ENCODE measurements around the gene ITFG2. TPM values are rescaled to one million over a fixed set of nuclear protein-coding genes. Genes with fewer than 3 reads are reported as not detected.

ITFG2 gene
- total and polyA plus RNA-seq, 2 donors (not counting 3 experiments of a cell fraction or from before 2014, with no cell fraction given), result 25.0 to 31.9 TPM

DNA sequence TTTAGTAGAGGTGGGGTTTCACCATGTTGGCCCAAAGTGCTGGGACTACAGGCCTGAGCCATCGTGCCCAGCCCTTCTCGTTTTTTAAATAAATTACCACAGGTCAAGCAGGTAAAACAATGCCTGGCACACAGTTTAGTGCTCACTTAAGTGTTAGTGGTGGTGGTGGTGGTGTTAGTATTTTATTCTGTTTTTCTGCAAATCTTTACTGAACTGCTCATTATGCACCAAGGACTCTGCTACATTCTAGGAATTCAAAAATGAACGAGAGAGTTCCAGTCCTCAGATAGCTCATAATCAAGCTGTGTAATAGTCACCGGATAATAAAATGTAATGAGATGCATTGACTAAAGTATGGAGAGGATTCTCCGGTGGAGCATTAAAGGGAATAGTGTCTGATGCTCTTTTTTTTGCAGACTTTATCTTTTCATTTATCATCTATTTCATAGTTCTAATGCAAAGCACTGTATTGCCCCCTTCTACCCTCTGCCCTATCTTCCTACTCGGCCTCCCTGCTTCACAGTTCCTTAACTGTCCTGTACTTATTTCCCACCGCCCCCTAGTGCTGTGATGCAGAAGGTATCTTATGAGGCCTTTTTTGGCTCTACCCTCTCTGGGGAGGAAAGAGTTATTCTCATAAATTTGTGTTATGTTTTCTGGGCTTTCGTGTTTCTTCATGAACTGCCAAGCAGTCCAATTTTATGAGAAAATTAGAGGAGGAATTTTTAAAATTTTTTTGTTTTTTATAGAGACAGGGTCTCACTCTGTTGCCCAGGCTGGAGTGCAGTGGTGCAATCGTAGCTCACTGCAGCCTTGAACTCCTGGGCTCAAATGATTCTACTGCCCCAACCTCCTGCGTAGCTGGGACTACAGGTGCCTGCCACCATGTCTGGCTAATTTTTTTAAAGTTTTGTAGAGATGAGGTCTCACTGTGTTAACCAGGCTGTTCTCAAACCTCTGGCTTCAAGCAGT is 1.0 kb downstream of the ITFG2 start:
- intact Hi-C loops (cut with micrococcal nuclease), result loop anchor here (2.0 kb wide), 1 partner anchor 73 kb away; no protein-coding TSS in a partner anchor
- no peaks in the 10 kb centered on the region for H3K27me3 ChIP-seq (ENCODE audit: control insufficient read depth in 2 of 2, insufficient read depth in 2 of 2, low read length in 2 of 2)
- BruUV-seq (replicated peaks), result no TSS peak
- TF ChIP-seq CTCF (IDR thresholded peaks at IDR 0.05; ENCODE audit: extremely low read depth in 1 of 2, insufficient read depth in 1 of 2, low read depth in 1 of 2, low read length in 2 of 2) (peak; percentile 62 to 65), EZH2 (IDR thresholded peaks at IDR 0.05; ENCODE audit: borderline replicate concordance, low read depth, low read length, severe bottlenecking) (no peak)
- no peaks in the 10 kb centered on the region for H3K9me1 ChIP-seq (replicated peaks; ENCODE audit: control insufficient read depth, extremely low read depth, insufficient read depth, low read length)
- peaks cover 12% of the 10 kb centered on the region for H3K79me2 ChIP-seq (ENCODE audit: control insufficient read depth, insufficient read depth, low read length)
- peaks cover 0 to 8% of the 10 kb centered on the region in 2 experiments for H3K36me3 ChIP-seq (ENCODE audit: control insufficient read depth in 2 of 2, extremely low read depth in 1 of 2, insufficient read depth in 2 of 2, low read length in 2 of 2)
- H3K4me3 ChIP-seq (replicated peaks in 1 of 3; ENCODE audit: insufficient read depth in 1 of 3, low read depth in 1 of 3, low read length in 3 of 3), result peak overlapping the region; percentile 58 to 94 (median 71)
- H3K4me2 ChIP-seq (ENCODE audit: insufficient read depth, low read length), result peak overlapping the region; percentile 98
- peak overlapping the region; percentile 57 for H3K9ac ChIP-seq (replicated peaks; ENCODE audit: extremely low read depth, insufficient read depth, low read length)
- H3K4me1 ChIP-seq (ENCODE audit: control insufficient read depth, extremely low read depth, insufficient read depth, low read length), result peaks cover 6% of the 10 kb centered on the region
- H3K27ac ChIP-seq (ENCODE audit: insufficient read depth, low read depth, low read length), result peak overlapping the region; percentile 52
- peak overlapping the region; percentile 38 for H2AFZ ChIP-seq (ENCODE audit: low read depth, low read length)
- no peaks in the 10 kb centered on the region for H4K20me1 ChIP-seq (replicated peaks; ENCODE audit: control insufficient read depth, extremely low read depth, insufficient read depth, low read length)
- ChIA-PET POLR2A (interaction anchor here (0.6 to 1.5 kb wide), 4 partner anchors 9 to 73 kb away, joined by 3 to 4 read pairs (median 3); no protein-coding TSS in a partner anchor), CTCF (interaction anchor here (0.8 to 3.3 kb wide), 16 partner anchors 9 to 228 kb away, joined by 3 to 31 read pairs (median 6); partner anchors contain the start of gene FKBP4)
- DNase-seq (ENCODE audit: low read depth, low spot score) (peak; percentile 63), FAIRE-seq (no peak)
- H3K9me3 ChIP-seq (replicated peaks; ENCODE audit: control insufficient read depth, insufficient read depth, low read length), result no peaks in the 10 kb centered on the region
- dilution Hi-C loops (cut with MboI; ENCODE audit: extremely low pct_ligation_motif_present, low sequenced_read_pairs), result no loop called here

DNA sequence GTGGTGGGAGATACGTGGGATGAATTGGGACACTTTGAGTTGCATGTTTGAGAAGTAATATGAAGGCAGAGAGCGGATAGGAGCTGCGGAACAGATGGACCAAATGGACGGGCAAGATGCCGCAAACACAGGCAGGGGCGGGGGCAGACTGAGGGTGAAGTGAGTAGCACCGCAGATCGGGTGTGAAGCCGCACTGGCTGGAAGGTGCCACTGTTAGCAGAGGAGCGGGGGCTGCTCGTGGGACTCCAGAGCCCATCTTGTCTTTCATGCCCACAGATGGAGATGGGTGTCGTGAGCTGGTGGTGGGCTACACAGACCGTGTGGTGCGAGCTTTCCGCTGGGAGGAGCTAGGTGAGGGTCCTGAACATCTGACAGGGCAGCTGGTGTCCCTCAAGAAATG is 7.3 kb downstream of the ITFG2 start:
- no peak overlapping the region for H3K4me2 ChIP-seq (ENCODE audit: insufficient read depth, low read length)
- no peak overlapping the region for H3K4me3 ChIP-seq (replicated peaks in 1 of 3; ENCODE audit: insufficient read depth in 1 of 3, low read depth in 1 of 3, low read length in 3 of 3)
- FAIRE-seq, result no peak
- POLR2A ChIA-PET, result no interaction called here
- H3K27me3 ChIP-seq (ENCODE audit: control insufficient read depth in 2 of 2, insufficient read depth in 2 of 2, low read length in 2 of 2), result no peaks in the 10 kb centered on the region
- TF ChIP-seq GATA2 (IDR thresholded peaks at IDR 0.05; ENCODE audit: insufficient read depth, insufficient read length, low read depth, low read length) (no peak), MAX (IDR thresholded peaks at IDR 0.05; ENCODE audit: insufficient read depth, insufficient read length) (no peak), CTCF (IDR thresholded peaks at IDR 0.05; ENCODE audit: extremely low read depth in 1 of 2, insufficient read depth in 1 of 2, low read depth in 1 of 2, low read length in 2 of 2) (no peak), EZH2 (IDR thresholded peaks at IDR 0.05; ENCODE audit: borderline replicate concordance, low read depth, low read length, severe bottlenecking) (no peak), FOS (IDR thresholded peaks at IDR 0.05; ENCODE audit: borderline replicate concordance, insufficient read depth, low read length) (no peak), MYC (IDR thresholded peaks at IDR 0.05; ENCODE audit: low read depth, low read length) (no peak), JUN (IDR thresholded peaks at IDR 0.05; ENCODE audit: borderline replicate concordance, insufficient read depth, insufficient read length, low read depth) (no peak), POLR2A (IDR thresholded peaks at IDR 0.05; ENCODE audit: low read depth, low read length) (no peak)
- no peak for DNase-seq (ENCODE audit: low read depth, low spot score)
- H3K27ac ChIP-seq (ENCODE audit: insufficient read depth, low read depth, low read length), result no peak overlapping the region
- dilution Hi-C loops (cut with MboI; ENCODE audit: extremely low pct_ligation_motif_present, low sequenced_read_pairs) (no loop called here), intact Hi-C loops (cut with micrococcal nuclease) (no loop called here)
- H4K20me1 ChIP-seq (replicated peaks; ENCODE audit: control insufficient read depth, extremely low read depth, insufficient read depth, low read length), result no peaks in the 10 kb centered on the region
- no peaks in the 10 kb centered on the region for H3K4me1 ChIP-seq (ENCODE audit: control insufficient read depth, extremely low read depth, insufficient read depth, low read length)
- H3K79me2 ChIP-seq (ENCODE audit: control insufficient read depth, insufficient read depth, low read length), result no peaks in the 10 kb centered on the region
- H2AFZ ChIP-seq (ENCODE audit: low read depth, low read length), result no peak overlapping the region
- H3K9me3 ChIP-seq (replicated peaks; ENCODE audit: control insufficient read depth, insufficient read depth, low read length), result no peaks in the 10 kb centered on the region
- BruUV-seq (replicated peaks), result no TSS peak
- H3K36me3 ChIP-seq (ENCODE audit: control insufficient read depth in 2 of 2, extremely low read depth in 1 of 2, insufficient read depth in 2 of 2, low read length in 2 of 2), result peaks cover 7 to 37% of the 10 kb centered on the region in 2 experiments
- H3K9me1 ChIP-seq (replicated peaks; ENCODE audit: control insufficient read depth, extremely low read depth, insufficient read depth, low read length), result no peaks in the 10 kb centered on the region
- no peak overlapping the region for H3K9ac ChIP-seq (replicated peaks; ENCODE audit: extremely low read depth, insufficient read depth, low read length)
- CTCF ChIA-PET, result no interaction called here
